Fibroblast of lung (primary cell): ENCODE results near the gene TTLL10. TPM values are rescaled to one million over a fixed set of nuclear protein-coding genes. Genes with fewer than 3 reads are reported as not detected.
"Not testable (repeated sequence)": the region's sequence is repeated elsewhere in the genome, so short reads cannot be mapped to it uniquely, and the experiment has no call there.

Experiments
- DNase-seq, 2 donors: peaks; one replicate each; pipeline versions ENCODE4 v3.0.0 to v3.0.0-alpha.2; 2010; ENCODE audit warnings: low read depth in 2 of 2
- H2AFZ ChIP-seq: 2 replicates; pipeline ENCODE4 v1.5.1; 2012; ENCODE audit warnings: low read length, control low read depth, inconsistent platforms
- H3K27ac ChIP-seq: 2 replicates; pipeline ENCODE4 v1.5.1; 2011; ENCODE audit warnings: low read length, control low read depth; ENCODE audit not compliant: insufficient read depth
- H3K27me3 ChIP-seq: 2 replicates; pipeline ENCODE4 v1.5.1; 2011; ENCODE audit warnings: mild to moderate bottlenecking, low read length; ENCODE audit not compliant: control insufficient read depth, insufficient read depth
- H3K36me3 ChIP-seq: 2 replicates; pipeline ENCODE4 v1.5.1; 2011; ENCODE audit warnings: low read length; ENCODE audit not compliant: control insufficient read depth, insufficient read depth
- H3K4me1 ChIP-seq: 2 replicates; pipeline ENCODE4 v1.5.1; 2011; ENCODE audit warnings: low read length; ENCODE audit not compliant: control insufficient read depth, insufficient read depth; ENCODE audit errors: extremely low read depth
- H3K4me2 ChIP-seq: 2 replicates; pipeline ENCODE4 v1.5.1; 2011; ENCODE audit warnings: low read length, control low read depth; ENCODE audit not compliant: insufficient read depth; ENCODE audit errors: extremely low read depth
- H3K4me3 ChIP-seq, 4 experiments: fragments of 200-600 bp in 1 of 4; sonication (generic) in 1 of 4; replicated peaks in 1 of 4; 2 replicates each; pipeline ENCODE4 v1.5.1; 2011 to 2016; ENCODE audit warnings: low read length in 4 of 4, low read depth in 3 of 4, mild to moderate bottlenecking in 3 of 4, control low read depth in 2 of 4, inconsistent platforms in 1 of 4, mixed read lengths in 1 of 4; ENCODE audit not compliant: insufficient read depth in 1 of 4; ENCODE audit errors: control extremely low read depth in 1 of 4
- H3K79me2 ChIP-seq: 2 replicates; pipeline ENCODE4 v1.5.1; 2012; ENCODE audit warnings: mild to moderate bottlenecking, low read length, inconsistent platforms; ENCODE audit not compliant: control insufficient read depth, insufficient read depth
- H3K9ac ChIP-seq: 2 replicates; pipeline ENCODE4 v1.5.1; 2011; ENCODE audit warnings: mild to moderate bottlenecking, low read length, control low read depth; ENCODE audit not compliant: insufficient read depth
- H3K9me3 ChIP-seq: 2 replicates; pipeline ENCODE4 v1.5.1; 2012; ENCODE audit warnings: low read depth, low read length; ENCODE audit not compliant: control insufficient read depth, insufficient read depth
- H4K20me1 ChIP-seq: 2 replicates; pipeline ENCODE4 v1.5.1; 2011; ENCODE audit warnings: low read length; ENCODE audit not compliant: control insufficient read depth, insufficient read depth; ENCODE audit errors: extremely low read depth
- CTCF ChIP-seq, 2 donors: IDR thresholded peaks in 1 of 2; conservative IDR thresholded peaks in 1 of 2; 1 replicate in 1 of 2; 2 replicates in 1 of 2; pipeline ENCODE4 v1.5.1; 2011 to 2012; ENCODE audit warnings: low read length in 2 of 2, control low read depth in 1 of 2, inconsistent platforms in 1 of 2, low read depth in 1 of 2, mild to moderate bottlenecking in 1 of 2
- EZH2 ChIP-seq: IDR thresholded peaks from 2 replicates; pipeline ENCODE4 v1.5.1; 2012; ENCODE audit warnings: low read length, control low read depth, mild to moderate bottlenecking; ENCODE audit errors: missing control alignments
- polyA plus RNA-seq, 2 donors: library from polyadenylated mRNA; depleted of rRNA in 1 of 2; stranded (reverse) in 1 of 2; unstranded in 1 of 2; fragments of >200 nt; gene quantifications; 2 replicates each; pipeline ENCODE4 v1.2.1, GENCODE V29; 2011 to 2012; ENCODE audit warnings: missing spikeins in 1 of 2
- total RNA-seq: library from RNA; depleted of rRNA; stranded (reverse); fragments of >200 nt; gene quantifications from 2 replicates; pipeline ENCODE4 v1.2.1, GENCODE V29; 2014

The TTLL10 gene
- total and polyA plus RNA-seq, 2 donors (not counting 1 experiment from before 2014, with no cell fraction given): not detected

- Histone ChIP-seq H3K4me3 (no peak overlapping the region), H2AFZ (no peak overlapping the region), H3K4me2 (no peak overlapping the region), H3K4me1 (no peaks in the 10 kb centered on the region), H3K36me3 (no peaks in the 10 kb centered on the region), H3K9ac (no peak overlapping the region), H4K20me1 (no peaks in the 10 kb centered on the region), H3K27ac (no peak overlapping the region), H3K27me3 (no peaks in the 10 kb centered on the region), H3K9me3 (no peaks in the 10 kb centered on the region), H3K79me2 (no peaks in the 10 kb centered on the region)
- TF ChIP-seq EZH2 (no peak), CTCF (conservative IDR thresholded peaks at IDR 0.05 in 1 of 2, IDR thresholded peaks at IDR 0.05 in 1 of 2; ENCODE audit: low read depth in 1 of 2, low read length in 2 of 2) (no peak)
- DNase-seq: no peak
These were observed 32.3 kb upstream of the TTLL10 start for GRCh38 chr1:1141244-1141910.

GRCh38 chr1:1141911-1142250 is 31.8 kb upstream of the TTLL10 start:
- Histone ChIP-seq H3K9ac (no peak overlapping the region), H2AFZ (no peak overlapping the region), H3K9me3 (no peaks in the 10 kb centered on the region), H3K4me3 (no peak overlapping the region), H3K36me3 (no peaks in the 10 kb centered on the region), H3K4me1 (no peaks in the 10 kb centered on the region), H4K20me1 (no peaks in the 10 kb centered on the region), H3K4me2 (no peak overlapping the region), H3K27me3 (no peaks in the 10 kb centered on the region), H3K27ac (no peak overlapping the region), H3K79me2 (no peaks in the 10 kb centered on the region)
- DNase-seq: no peak
- TF ChIP-seq EZH2 (no peak), CTCF (conservative IDR thresholded peaks at IDR 0.05 in 1 of 2, IDR thresholded peaks at IDR 0.05 in 1 of 2; ENCODE audit: low read depth in 1 of 2, low read length in 2 of 2) (no peak)

GRCh38 chr1:1142352-1142751 is 31.3 kb upstream of the TTLL10 start:
- H4K20me1 ChIP-seq, H3K4me1 ChIP-seq, H3K9ac ChIP-seq, H3K79me2 ChIP-seq, H3K27me3 ChIP-seq, H3K27ac ChIP-seq, DNase-seq, H3K9me3 ChIP-seq, H3K4me3 ChIP-seq, H2AFZ ChIP-seq, H3K4me2 ChIP-seq, H3K36me3 ChIP-seq: not testable (repeated sequence)
